NCI-H1092 treated with DMSO at 0.1 percent for 48 hours (cell line): ENCODE data around the gene CDC37L1.
"Not testable (repeated sequence)": the region's sequence is repeated elsewhere in the genome, so short reads cannot be mapped to it uniquely, and the experiment has no call there.

ENCODE experiments used
- DNase-seq: peaks from one replicate; lab custom pipeline; 2025; lab: John Stamatoyannopoulos, UW

The CDC37L1 gene

DNA sequence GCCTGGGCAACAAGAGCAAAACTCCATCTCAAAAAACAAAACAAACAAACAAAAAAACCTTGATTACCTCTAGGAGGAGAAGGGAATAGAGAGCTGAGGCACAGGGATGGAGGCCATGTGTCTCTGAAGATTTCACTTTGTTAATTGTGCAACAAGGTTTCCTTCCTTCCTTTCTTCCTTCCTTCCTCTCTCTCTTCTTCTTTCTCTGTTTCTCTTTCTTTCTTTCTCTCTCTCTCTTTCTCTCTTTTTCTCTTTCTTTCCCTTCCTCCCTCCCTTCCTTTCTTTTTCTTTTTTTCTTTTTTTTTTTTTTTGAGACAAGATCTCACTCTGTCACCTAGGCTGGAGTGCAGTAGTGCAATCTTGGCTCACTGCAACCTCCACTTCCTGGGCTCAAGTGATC, 75.2 kb downstream of the CDC37L1 start:
- not testable (repeated sequence) for DNase-seq

DNA sequence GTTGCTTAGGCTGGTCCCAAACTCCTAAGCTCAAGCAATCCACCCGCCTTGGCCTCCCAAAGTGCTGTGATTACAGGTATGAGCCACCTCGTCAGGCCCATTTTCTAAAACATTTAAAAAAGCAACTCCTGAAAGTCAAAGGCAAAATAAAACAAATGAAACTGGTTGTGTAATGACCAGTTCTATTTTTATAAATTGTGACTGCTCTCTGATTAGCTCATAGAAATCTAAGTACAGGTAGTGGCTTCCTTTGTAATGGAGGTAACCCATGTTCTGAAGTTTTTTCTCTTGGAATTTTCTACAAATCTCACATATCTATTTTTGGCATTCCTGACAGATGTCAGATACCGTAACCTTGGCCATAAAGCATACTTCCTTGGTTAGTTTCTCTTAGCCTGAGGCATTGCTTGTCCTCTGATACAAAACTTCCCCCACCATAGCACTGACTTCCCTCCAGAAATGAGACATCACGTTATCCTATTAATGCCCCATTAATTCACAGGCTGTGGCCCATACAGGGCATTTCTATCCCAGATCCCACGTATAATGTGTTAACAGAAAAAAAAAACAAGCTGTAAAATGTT, 75.7 kb downstream of the CDC37L1 start:
- no peak for DNase-seq

DNA sequence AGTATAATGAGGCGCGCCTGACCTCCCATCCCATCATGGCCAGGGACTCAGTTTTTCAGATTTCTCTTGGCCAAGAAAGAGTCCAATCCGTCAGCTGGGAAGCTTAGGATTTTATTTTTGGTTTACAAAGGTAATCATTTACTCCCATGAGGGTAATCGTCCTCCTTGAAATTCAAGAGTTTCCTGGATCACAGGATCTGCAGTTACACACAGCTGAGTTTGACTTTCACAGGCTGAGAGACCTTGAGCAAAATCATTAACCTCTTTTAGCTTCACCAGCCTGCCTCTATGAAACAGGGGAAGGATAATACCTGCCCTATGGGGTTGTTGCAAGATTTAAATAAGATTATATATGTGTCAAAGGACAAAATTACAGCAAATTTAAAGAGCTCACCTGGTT, 77.1 kb downstream of the CDC37L1 start:
- DNase-seq: no peak
